IPS-20b (cell line): ENCODE data around the gene CACNA1D.

Source experiments
- H3K27ac ChIP-seq: one replicate; pipeline ENCODE4 v1.5.1; 2013; ENCODE audit warnings: low read length
- H3K27me3 ChIP-seq: 2 replicates; pipeline ENCODE4 v1.6.1; 2013; ENCODE audit warnings: mild to moderate bottlenecking, low read length, inconsistent platforms; ENCODE audit not compliant: insufficient read depth
- H3K36me3 ChIP-seq: 2 replicates; pipeline ENCODE4 v1.6.1; 2013; ENCODE audit warnings: low read depth, mild to moderate bottlenecking, inconsistent platforms, low read length, moderate library complexity; ENCODE audit not compliant: insufficient read depth
- H3K4me1 ChIP-seq: 2 replicates; pipeline ENCODE4 v1.6.1; 2013; ENCODE audit warnings: mild to moderate bottlenecking, control low read depth, inconsistent platforms, low read length, moderate library complexity; ENCODE audit not compliant: insufficient read depth
- H3K4me3 ChIP-seq: 2 replicates; pipeline ENCODE4 v1.5.1; 2013; ENCODE audit warnings: mild to moderate bottlenecking, low read length, inconsistent platforms
- H3K9ac ChIP-seq: 2 replicates; pipeline ENCODE4 v1.6.1; 2013; ENCODE audit warnings: low read depth, mild to moderate bottlenecking, inconsistent platforms, low read length, moderate library complexity
- H3K9me3 ChIP-seq: 2 replicates; pipeline ENCODE4 v1.6.1; 2013; ENCODE audit warnings: mild to moderate bottlenecking, low read depth, low read length, inconsistent platforms; ENCODE audit not compliant: insufficient read depth

Gene CACNA1D

DNA sequence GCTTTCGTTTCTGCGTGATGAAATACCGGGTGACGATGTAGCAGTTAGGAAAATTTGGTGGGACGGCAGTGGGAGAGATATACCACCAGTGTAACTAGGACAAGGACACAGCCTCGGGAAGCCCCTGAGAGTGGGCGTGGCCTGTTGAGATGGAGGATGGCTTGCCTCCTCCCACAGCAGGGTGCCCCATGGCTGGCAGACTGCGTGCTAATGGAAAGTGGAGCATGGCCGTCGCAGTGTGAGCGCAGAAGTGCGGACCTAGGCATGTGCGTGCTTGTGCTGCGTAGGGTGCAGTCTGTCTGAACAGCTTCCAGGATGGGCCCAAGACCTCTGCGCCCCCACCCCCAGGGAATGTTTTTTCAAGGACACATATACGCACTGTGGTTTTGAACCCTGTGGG lies 295.0 kb downstream of the CACNA1D start:
- H3K27me3 ChIP-seq: no peaks in the 10 kb centered on the region

DNA sequence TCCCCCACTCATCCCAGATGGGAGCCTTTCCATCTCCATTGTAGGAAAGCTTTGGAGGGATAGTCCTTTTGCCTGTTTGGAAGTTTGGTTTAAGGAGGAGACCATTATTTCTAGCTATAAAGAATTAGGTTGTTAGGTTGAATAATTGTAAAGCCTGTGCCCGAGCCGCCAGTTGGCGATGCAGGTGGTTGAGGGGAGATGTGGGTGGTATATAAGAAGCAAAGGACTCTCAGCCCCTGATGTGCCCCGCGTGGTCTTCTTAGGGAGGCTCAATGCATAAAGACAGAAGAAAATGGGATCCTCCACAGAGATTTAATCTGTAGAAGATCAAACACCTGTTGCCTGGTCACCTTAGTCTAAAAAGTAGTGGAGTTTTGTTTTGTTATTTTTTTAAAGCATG lies 296.1 kb downstream of the CACNA1D start:
- Histone ChIP-seq H3K27me3 (no peaks in the 10 kb centered on the region), H3K9ac (no peak overlapping the region), H3K9me3 (no peaks in the 10 kb centered on the region), H3K4me3 (no peak overlapping the region), H3K36me3 (no peaks in the 10 kb centered on the region), H3K4me1 (peaks cover 5% of the 10 kb centered on the region; the same call in 1 of the 2 replicates), H3K27ac (no peak overlapping the region)

More for the DNA sequence above, 295.0 kb downstream of the CACNA1D start:
- Histone ChIP-seq H3K4me1 (no peaks in the 10 kb centered on the region), H3K9ac (no peak overlapping the region), H3K27ac (no peak overlapping the region), H3K36me3 (no peaks in the 10 kb centered on the region), H3K9me3 (no peaks in the 10 kb centered on the region), H3K4me3 (no peak overlapping the region)

DNA sequence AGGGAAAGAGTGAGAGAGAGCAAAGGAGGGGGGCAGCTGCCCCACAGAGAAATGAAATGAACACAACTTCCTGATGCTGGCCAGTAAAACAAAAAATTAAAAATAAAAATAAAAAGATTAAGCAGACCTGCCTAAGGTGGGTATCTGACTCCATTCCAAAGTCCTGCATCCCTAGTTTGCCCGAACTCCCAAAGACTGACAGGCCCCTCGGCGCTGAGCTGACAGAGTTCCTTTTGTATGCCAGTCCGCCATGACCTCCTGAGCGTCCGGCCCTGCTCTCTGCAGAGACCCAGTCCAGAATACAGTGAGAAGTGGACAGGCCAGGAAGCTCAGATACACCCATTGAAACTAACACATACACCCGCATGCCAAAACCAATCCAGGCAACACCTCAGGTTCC lies 296.9 kb downstream of the CACNA1D start:
- Histone ChIP-seq H3K36me3 (no peaks in the 10 kb centered on the region), H3K4me3 (no peak overlapping the region), H3K4me1 (peaks cover 5% of the 10 kb centered on the region; the same call in 1 of the 2 replicates), H3K27me3 (no peaks in the 10 kb centered on the region), H3K9me3 (no peaks in the 10 kb centered on the region), H3K27ac (no peak overlapping the region), H3K9ac (no peak overlapping the region)

DNA sequence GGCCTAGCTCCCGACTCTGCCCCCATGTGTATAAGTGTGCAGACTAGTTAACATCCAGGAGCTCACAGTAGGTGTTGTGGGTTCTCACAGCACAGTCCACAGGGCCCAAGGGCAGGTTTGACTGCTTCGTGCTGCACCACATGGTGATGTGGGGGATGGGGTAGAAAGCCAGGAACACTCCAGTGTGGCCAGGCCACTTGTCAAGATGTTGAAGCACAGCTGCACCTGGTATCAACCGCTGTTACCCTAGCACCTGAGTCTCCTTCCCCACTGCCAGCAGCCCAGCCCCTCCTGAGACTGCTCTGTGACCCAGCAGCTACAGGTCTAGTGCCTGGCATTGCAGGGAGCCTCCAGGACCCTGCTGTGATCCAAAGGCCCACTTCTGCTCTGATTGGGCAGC lies 298.5 kb downstream of the CACNA1D start:
- no peaks in the 10 kb centered on the region for H3K9me3 ChIP-seq
- H3K4me1 ChIP-seq: peaks cover 5% of the 10 kb centered on the region; the same call in 1 of the 2 replicates
- H3K4me3 ChIP-seq: no peak overlapping the region
- H3K27ac ChIP-seq: no peak overlapping the region
- H3K36me3 ChIP-seq: no peaks in the 10 kb centered on the region
- H3K9ac ChIP-seq: no peak overlapping the region
- no peaks in the 10 kb centered on the region for H3K27me3 ChIP-seq

DNA sequence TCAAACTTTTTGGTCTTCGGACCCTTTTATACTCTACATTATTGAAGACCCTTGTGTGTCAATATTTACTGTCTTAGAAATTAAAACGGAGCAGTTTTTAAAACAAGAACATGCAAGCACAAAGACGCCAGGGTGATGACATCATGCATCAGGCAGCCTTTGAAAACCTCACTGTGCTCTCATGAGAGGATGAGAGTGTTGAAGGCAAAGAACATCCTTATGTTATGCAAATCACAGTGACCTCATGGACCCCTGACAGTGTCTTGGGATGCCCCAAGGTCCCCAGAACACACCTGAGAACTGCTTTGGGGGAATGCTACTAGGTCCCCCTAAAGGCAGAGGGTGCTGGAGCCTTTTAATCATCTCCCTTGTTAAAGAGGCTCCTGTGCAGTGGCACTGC lies 300.2 kb downstream of the CACNA1D start:
- H3K9me3 ChIP-seq: no peaks in the 10 kb centered on the region
- H3K9ac ChIP-seq: no peak overlapping the region
- no peak overlapping the region for H3K27ac ChIP-seq
- peaks cover 5% of the 10 kb centered on the region; the same call in 1 of the 2 replicates for H3K4me1 ChIP-seq
- H3K36me3 ChIP-seq: no peaks in the 10 kb centered on the region
- H3K27me3 ChIP-seq: no peaks in the 10 kb centered on the region
- no peak overlapping the region for H3K4me3 ChIP-seq

DNA sequence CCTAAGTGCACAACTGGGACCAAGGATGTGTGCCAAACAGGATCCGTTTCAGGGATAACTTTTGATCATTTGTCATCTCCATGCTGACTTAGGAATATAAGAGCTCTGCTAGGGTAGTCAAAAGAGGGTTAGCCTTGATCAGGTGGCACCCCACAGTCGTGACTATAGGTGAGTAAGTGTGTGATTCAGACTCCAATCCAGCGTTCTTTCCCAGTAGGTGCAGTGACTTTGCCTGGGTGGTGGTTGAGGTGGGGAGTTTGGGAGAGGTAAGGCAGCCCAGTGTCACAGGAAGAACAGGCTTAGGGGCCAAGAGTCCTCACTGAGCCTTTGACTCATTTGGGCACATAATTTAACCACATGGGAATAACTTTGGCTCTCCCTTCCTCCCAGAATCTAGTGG lies 300.8 kb downstream of the CACNA1D start:
- H3K36me3 ChIP-seq: no peaks in the 10 kb centered on the region
- no peaks in the 10 kb centered on the region for H3K9me3 ChIP-seq
- no peak overlapping the region for H3K4me3 ChIP-seq
- H3K27ac ChIP-seq: no peak overlapping the region
- no peak overlapping the region for H3K9ac ChIP-seq
- peaks cover 5% of the 10 kb centered on the region; the same call in 1 of the 2 replicates for H3K4me1 ChIP-seq
- no peaks in the 10 kb centered on the region for H3K27me3 ChIP-seq

DNA sequence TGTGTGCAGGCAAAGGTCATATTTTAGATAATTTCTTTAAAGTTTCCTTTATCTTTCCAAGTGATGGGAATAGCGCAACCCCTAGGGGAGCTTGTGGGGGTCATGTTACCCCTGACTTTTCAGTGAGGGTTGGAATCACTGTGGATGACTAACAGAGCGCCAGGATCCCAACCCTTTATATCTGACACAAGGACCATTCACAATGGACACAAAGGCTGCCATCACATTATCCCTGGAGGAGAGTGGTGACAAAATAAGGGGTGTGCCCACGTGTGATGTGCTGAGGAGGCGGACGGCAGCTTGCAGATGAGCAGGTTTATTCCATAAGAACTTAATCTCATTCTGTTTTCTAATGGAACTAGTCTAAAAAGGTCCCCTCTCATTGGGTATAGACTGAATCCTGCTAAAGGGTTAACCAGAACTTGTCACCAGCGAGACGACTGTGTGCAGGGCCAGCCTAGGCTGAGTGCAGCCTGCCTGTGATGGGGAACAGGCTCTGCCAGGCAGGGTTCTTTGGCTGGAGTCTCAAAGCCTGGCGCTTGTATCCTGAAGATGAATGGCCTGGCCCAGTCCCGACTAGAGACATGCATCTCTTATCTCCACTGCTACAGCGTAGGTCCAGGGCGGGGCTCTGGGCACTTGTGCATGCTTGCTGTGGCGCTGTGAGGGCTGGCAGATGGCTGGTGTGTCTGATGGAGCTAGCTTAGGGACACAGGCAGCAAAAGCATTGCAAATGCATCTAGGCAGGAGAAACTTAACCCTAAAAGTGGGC lies 301.6 kb downstream of the CACNA1D start:
- Histone ChIP-seq H3K9ac (no peak overlapping the region), H3K4me3 (no peak overlapping the region), H3K27me3 (no peaks in the 10 kb centered on the region), H3K9me3 (no peaks in the 10 kb centered on the region), H3K4me1 (peaks cover 5% of the 10 kb centered on the region; the same call in 1 of the 2 replicates), H3K27ac (no peak overlapping the region), H3K36me3 (no peaks in the 10 kb centered on the region)

DNA sequence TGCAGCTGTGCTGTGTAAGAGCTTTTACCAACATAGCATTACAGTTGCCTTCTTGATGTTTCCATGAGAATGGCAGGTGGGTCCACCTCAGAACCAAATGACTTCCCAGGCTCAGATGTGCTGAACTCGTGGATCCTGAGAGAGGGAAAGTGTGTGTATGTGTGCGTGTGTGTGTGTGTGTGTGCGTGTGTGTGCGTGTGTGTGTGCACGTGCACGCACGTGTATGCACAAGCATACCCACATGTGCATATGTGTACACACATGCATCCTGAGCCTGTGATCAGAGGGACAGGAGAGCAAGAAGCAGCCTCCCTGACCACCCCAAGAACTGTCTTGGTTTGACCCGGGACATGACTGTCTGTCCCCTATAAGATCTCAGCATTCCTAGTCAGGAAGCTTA lies 303.7 kb downstream of the CACNA1D start:
- H3K9me3 ChIP-seq: no peaks in the 10 kb centered on the region
- H3K27me3 ChIP-seq: no peaks in the 10 kb centered on the region
- H3K4me1 ChIP-seq: peaks cover 5% of the 10 kb centered on the region; the same call in 1 of the 2 replicates
- H3K9ac ChIP-seq: no peak overlapping the region
- no peaks in the 10 kb centered on the region for H3K36me3 ChIP-seq
- H3K4me3 ChIP-seq: no peak overlapping the region
- H3K27ac ChIP-seq: no peak overlapping the region

DNA sequence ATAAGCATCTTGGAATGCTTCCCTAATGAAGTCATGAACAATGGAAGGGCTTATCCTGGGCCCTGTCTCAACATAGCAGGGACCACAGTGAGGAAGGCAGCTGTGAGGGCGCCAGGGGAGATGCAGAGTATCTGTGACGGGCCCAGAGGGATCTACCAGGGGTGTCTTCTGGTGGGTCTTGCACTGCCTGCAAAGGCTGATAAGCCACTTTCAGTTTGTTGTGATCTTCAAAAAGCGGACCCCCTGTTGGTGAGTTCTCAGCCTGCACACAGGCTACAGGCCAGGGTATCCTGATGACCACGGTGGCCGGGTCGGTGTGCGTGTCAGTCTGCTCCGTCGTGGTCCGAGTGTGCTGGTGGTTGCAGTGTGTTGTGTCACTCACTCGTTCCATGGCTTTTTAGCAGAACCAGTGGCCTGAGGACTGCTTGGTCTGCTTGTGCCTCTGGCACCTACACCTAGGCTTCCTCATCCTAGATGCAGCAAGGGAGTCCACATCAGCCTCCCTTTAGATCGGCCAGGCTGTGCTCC lies 305.0 kb downstream of the CACNA1D start:
- H3K4me1 ChIP-seq: peaks cover 6% of the 10 kb centered on the region; the same call in 1 of the 2 replicates
- no peak overlapping the region for H3K27ac ChIP-seq
- no peaks in the 10 kb centered on the region for H3K9me3 ChIP-seq
- no peak overlapping the region for H3K9ac ChIP-seq
- H3K4me3 ChIP-seq: no peak overlapping the region
- no peaks in the 10 kb centered on the region for H3K27me3 ChIP-seq
- H3K36me3 ChIP-seq: no peaks in the 10 kb centered on the region

DNA sequence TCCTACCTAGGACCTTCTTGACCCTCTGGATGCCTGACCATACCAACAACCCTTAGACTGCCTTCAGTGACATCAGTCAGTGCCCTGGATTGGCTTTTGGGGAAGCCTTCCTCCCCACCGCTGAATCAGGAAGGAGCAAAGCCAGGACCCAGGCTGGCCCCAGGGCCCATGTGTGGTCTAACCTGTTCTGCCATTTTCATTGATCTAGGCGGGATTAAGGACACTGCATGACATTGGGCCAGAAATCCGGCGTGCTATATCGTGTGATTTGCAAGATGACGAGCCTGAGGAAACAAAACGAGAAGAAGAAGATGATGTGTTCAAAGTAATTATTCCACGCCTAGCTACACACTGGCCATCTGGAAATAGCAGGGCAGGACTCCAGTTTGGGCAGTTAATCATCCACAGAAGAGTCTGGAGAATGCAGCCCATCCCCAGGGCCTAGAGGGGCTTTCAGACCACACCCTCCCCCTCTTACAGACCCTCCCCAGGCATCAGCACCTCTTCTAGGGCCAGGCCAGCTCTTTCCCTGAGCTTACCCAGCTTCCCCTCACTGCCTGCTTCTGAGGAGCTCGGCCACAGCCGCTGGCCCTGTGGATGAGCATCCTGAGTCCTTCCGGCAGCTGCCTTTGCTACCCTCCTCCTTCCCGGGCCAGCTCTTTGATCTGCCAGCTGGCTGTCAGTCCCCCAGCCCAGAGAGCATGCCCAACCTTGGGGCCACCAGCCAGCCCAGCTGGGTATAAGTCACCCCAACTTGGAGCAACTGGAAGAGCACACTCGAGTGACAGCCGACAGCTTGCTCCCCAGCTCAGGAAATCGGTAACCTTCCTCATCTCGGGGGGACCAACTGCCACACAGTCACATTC lies 305.9 kb downstream of the CACNA1D start:
- Histone ChIP-seq H3K27ac (no peak overlapping the region), H3K9me3 (no peaks in the 10 kb centered on the region), H3K36me3 (no peaks in the 10 kb centered on the region), H3K27me3 (no peaks in the 10 kb centered on the region), H3K9ac (no peak overlapping the region), H3K4me3 (no peak overlapping the region), H3K4me1 (peaks cover 8% of the 10 kb centered on the region)

DNA sequence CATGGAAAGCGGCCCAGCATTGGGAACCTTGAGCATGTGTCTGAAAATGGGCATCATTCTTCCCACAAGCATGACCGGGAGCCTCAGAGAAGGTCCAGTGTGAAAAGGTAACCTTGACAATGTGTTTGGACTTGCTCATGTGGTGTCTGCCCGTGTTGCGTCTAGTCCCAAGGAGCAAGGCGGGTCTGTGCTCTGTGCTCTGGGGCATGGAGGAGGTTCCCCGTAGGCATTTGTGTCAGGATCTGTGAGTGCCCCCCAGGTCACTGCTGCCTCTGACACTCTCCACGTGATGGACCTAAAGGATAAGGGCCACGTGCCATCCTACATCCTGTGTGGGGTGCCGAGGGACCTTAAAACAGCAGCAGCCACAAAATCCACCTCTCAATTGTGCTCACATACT lies 306.9 kb downstream of the CACNA1D start:
- no peaks in the 10 kb centered on the region for H3K9me3 ChIP-seq
- H3K27ac ChIP-seq: no peak overlapping the region
- peaks cover 9% of the 10 kb centered on the region for H3K4me1 ChIP-seq
- H3K36me3 ChIP-seq: no peaks in the 10 kb centered on the region
- no peaks in the 10 kb centered on the region for H3K27me3 ChIP-seq
- H3K4me3 ChIP-seq: no peak overlapping the region
- no peak overlapping the region for H3K9ac ChIP-seq
